Testis (tissue), 2 donors: ENCODE results near the gene RXRA.

ENCODE experiments used
- CTCF ChIP-seq, 3 experiments: fragments of 450-650 bp in 2 of 3; fragments of 200-600 bp in 1 of 3; sonication (generic) in 1 of 3; IDR thresholded peaks; one replicate each; pipeline ENCODE4 v1.5.1; 2016 to 2019; ENCODE audit warnings: antibody characterized with exemption in 3 of 3, mild to moderate bottlenecking in 2 of 3, moderate library complexity in 1 of 3
- POLR2A ChIP-seq: fragments of 450-650 bp; IDR thresholded peaks from one replicate; pipeline ENCODE4 v1.6.1; 2017; ENCODE audit warnings: antibody characterized with exemption, mild to moderate bottlenecking, moderate library complexity

- TF ChIP-seq POLR2A (no peak), CTCF (IDR thresholded peaks at IDR 0.05) (no peak)
These were observed 84.6 kb downstream of the RXRA start for GRCh38 chr9:134410835-134411217.
